ENCODE data around the gene ANGPTL4. TPM values are rescaled to one million over a fixed set of nuclear protein-coding genes. Genes with fewer than 3 reads are reported as not detected.

Gene ANGPTL4
- total and polyA plus RNA-seq, 2 experiments from 2014 or later: 1.9 to 2.2 TPM

- TF ChIP-seq ZNF462 (CRISPR knock-in tag; IDR thresholded peaks at IDR 0.05): no peak
These were observed 30.0 kb upstream of the ANGPTL4 start (continued) for GRCh38 chr19:8333767-8334457.

- H4K20me1 ChIP-seq (replicated peaks; ENCODE audit: insufficient read depth): no peaks in the 10 kb centered on the region
- DNase-seq (ENCODE audit: low spot score): peak; percentile 88
- TF ChIP-seq POLR2AphosphoS5 (IDR thresholded peaks at IDR 0.05; ENCODE audit: low read depth) (peak; percentile 36), EZH2 (IDR thresholded peaks at IDR 0.05; ENCODE audit: low read depth, unreplicated experiment) (peak; percentile 2), JUNB (IDR thresholded peaks at IDR 0.05; ENCODE audit: unreplicated experiment) (no peak)
- no peaks in the 10 kb centered on the region for H3K9me3 Mint-ChIP-seq
- no peaks in the 10 kb centered on the region for H3K79me2 ChIP-seq (replicated peaks; ENCODE audit: insufficient read depth)
- H3K27ac Mint-ChIP-seq: no peak overlapping the region
- ATAC-seq: peak; percentile 51
- peaks cover 51% of the 10 kb centered on the region for H3K27me3 Mint-ChIP-seq (ENCODE audit: insufficient read depth, low read depth, poor library complexity)
- H2AFZ ChIP-seq: peak overlapping the region; percentile 43; the same call in 1 of the 2 replicates
- H3K4me3 Mint-ChIP-seq: peak overlapping the region; percentile 73
- peaks cover 12% of the 10 kb centered on the region for H3K4me1 Mint-ChIP-seq
- peaks cover 47% of the 10 kb centered on the region for H3K27me3 ChIP-seq (ENCODE audit: insufficient read depth)
- H3K36me3 Mint-ChIP-seq (ENCODE audit: low read depth): no peaks in the 10 kb centered on the region
- peaks cover 10% of the 10 kb centered on the region for H3F3A ChIP-seq (replicated peaks; ENCODE audit: low read depth)
- H3K4me2 ChIP-seq: peak overlapping the region; percentile 91
- H3K4me1 ChIP-seq (ENCODE audit: insufficient read depth): peaks cover 12% of the 10 kb centered on the region
- H3K9me2 ChIP-seq (ENCODE audit: insufficient read depth): no peaks in the 10 kb centered on the region
- no peaks in the 10 kb centered on the region for H3K36me3 ChIP-seq (ENCODE audit: insufficient read depth)
- no peak overlapping the region for H3K27ac ChIP-seq (ENCODE audit: low read depth)
- peak overlapping the region; percentile 68 for H3K4me3 ChIP-seq
These were observed 29.3 kb upstream of the ANGPTL4 start for GRCh38 chr19:8334458-8335342.

All from GM23338 (cell line).